Neutrophil (primary cell): ENCODE measurements around the gene HAUS7.

Source experiments
- H3K27ac ChIP-seq: fragments of 200-600 bp; sonication (generic); 2 replicates; pipeline ENCODE4 v1.5.1; 2016; ENCODE audit warnings: mild to moderate bottlenecking, moderate library complexity
- H3K27me3 ChIP-seq: fragments of 200-600 bp; sonication (generic); 2 replicates; pipeline ENCODE4 v1.6.0; 2016; ENCODE audit warnings: mild to moderate bottlenecking
- H3K36me3 ChIP-seq: fragments of 200-600 bp; sonication (generic); 2 replicates; pipeline ENCODE4 v1.5.1; 2017
- H3K4me1 ChIP-seq, 2 experiments: fragments of 200-600 bp in 1 of 2; sonication (generic) in 1 of 2; 1 replicate in 1 of 2; 2 replicates in 1 of 2; pipeline versions ENCODE4 v1.5.1 to v1.6.1; 2013 to 2016; ENCODE audit warnings: low read depth in 1 of 2, low read length in 1 of 2, mild to moderate bottlenecking in 1 of 2, moderate library complexity in 1 of 2; ENCODE audit not compliant: control insufficient read depth in 1 of 2, insufficient read depth in 1 of 2
- H3K4me3 ChIP-seq, 2 experiments: fragments of 200-600 bp in 1 of 2; sonication (generic) in 1 of 2; 1 replicate in 1 of 2; 2 replicates in 1 of 2; pipeline ENCODE4 v1.5.1; 2013 to 2016; ENCODE audit warnings: low read depth in 1 of 2, low read length in 1 of 2, mild to moderate bottlenecking in 1 of 2, moderate library complexity in 1 of 2
- H3K9me3 ChIP-seq: fragments of 200-600 bp; sonication (generic); 2 replicates; pipeline ENCODE4 v1.5.1; 2016
- TF ChIP-seq, protein P1 (sequence below): fragments of 200-600 bp; sonication (generic); IDR thresholded peaks from 2 replicates; pipeline ENCODE4 v1.5.1; 2016; ENCODE audit warnings: antibody characterized with exemption

Gene HAUS7

GRCh38 chrX:153413731-153414130, 56.6 kb downstream of the HAUS7 start:
- no peaks in the 10 kb centered on the region for H3K9me3 ChIP-seq
- no peaks in the 10 kb centered on the region for H3K36me3 ChIP-seq
- H3K27ac ChIP-seq, result no peak overlapping the region
- peaks cover 53 to 54% of the 10 kb centered on the region in 2 experiments for H3K4me1 ChIP-seq
- TF ChIP-seq, protein P1, sequence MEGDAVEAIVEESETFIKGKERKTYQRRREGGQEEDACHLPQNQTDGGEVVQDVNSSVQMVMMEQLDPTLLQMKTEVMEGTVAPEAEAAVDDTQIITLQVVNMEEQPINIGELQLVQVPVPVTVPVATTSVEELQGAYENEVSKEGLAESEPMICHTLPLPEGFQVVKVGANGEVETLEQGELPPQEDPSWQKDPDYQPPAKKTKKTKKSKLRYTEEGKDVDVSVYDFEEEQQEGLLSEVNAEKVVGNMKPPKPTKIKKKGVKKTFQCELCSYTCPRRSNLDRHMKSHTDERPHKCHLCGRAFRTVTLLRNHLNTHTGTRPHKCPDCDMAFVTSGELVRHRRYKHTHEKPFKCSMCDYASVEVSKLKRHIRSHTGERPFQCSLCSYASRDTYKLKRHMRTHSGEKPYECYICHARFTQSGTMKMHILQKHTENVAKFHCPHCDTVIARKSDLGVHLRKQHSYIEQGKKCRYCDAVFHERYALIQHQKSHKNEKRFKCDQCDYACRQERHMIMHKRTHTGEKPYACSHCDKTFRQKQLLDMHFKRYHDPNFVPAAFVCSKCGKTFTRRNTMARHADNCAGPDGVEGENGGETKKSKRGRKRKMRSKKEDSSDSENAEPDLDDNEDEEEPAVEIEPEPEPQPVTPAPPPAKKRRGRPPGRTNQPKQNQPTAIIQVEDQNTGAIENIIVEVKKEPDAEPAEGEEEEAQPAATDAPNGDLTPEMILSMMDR, result no peak
- no peaks in the 10 kb centered on the region for H3K27me3 ChIP-seq
- no peak overlapping the region for H3K4me3 ChIP-seq

DNA sequence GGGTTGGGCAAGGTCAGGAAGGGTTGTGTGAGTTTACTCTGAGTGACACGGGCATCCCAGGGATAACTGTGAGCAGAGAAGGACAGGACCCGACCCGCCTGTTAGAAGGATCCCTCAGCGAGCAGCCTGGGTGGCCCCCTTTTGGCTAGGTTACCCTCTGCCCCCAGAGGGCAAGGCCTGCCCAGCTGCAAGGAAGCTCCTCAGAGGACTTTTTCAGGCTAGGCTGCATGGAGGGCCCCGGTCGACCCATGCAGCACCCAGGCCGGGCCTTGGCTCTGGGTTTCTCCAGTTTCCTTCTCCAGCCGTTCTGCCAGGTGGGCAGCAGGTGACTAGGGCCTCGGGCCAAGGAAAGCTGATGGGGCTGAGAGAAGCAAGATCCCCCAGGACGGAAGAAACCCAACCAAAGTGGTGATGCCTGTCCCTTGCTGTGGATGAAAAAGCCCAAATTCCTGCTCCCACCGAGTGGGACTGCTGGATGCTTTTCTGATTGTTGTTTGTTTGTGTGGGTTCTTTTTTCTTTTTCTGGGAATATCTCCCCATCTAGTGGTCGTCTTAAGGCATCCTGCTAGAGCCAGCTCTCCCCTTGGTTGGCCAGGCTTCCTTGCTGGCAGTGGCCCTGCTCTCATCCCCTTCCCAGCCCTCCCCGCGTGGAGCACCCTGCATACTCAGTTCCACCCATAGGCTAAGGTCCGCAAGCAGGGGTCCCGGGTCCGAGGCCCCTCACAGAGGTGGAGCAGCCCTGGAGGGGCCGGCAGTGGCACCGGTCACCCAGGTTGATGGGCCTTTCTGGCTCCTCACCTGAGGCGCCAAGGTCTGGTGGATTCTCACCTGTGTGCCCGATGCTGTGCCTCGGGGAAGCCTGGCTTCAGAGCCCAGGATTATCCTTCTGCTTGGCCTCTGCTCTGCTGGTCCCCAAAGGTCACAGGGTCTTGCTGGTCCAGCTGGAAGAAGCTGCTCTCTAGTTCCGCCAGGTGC, 57.3 kb downstream of the HAUS7 start:
- TF ChIP-seq, protein P1, result no peak
- H3K4me1 ChIP-seq, result peaks cover 53 to 54% of the 10 kb centered on the region in 2 experiments
- no peaks in the 10 kb centered on the region for H3K9me3 ChIP-seq
- peak overlapping the region in 1 of 2 experiments; percentile 65 for H3K4me3 ChIP-seq
- no peaks in the 10 kb centered on the region for H3K36me3 ChIP-seq
- no peaks in the 10 kb centered on the region for H3K27me3 ChIP-seq
- H3K27ac ChIP-seq, result no peak overlapping the region

- Histone ChIP-seq H3K9me3 (no peaks in the 10 kb centered on the region), H3K4me1 (peaks cover 52 to 53% of the 10 kb centered on the region in 2 experiments), H3K27me3 (no peaks in the 10 kb centered on the region), H3K36me3 (no peaks in the 10 kb centered on the region), H3K27ac (peak overlapping the region; percentile 52), H3K4me3 (peak overlapping the region; percentile 60 to 65)
- TF ChIP-seq, protein P1, result no peak
Measured at GRCh38 chrX:153411988-153412574, 58.3 kb downstream of the HAUS7 start.

DNA sequence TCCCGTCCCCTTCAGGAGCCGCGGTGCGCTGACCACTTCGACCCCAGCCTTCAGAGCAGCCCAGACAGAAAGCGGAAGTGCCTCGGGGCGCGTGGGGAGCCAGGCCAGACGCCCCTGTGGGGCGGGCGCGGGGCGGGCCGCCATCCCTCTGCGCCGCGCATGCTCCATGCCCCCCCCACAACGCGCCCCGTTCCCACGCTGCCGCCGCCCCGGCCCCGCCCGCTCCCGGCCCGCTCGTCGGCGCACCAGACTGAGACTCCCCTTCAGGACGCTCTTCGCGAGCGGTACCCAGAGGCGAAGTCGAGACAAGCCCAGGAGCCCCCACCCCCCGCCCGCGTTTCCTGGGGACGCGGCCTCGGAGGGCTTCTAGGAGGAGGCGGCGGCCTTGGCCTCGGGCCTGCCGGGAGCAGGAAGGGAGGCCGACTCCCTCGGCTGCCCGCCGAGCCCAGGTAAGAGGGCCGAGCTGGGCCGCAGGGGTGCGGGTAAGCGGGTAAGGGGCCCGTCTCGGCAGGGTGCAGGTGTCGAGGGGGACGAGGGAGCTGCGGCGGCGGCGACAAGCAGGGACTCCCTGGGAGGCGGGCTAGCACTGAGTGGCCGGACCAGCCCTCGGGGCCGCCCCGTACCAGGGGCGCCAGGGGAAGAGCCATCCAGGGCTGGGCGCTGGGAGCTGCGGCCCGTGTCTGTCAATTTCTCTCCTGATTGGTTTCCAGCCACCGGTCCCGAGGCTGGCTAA, 59.0 kb downstream of the HAUS7 start, which contains the start of gene ZFP92:
Gene ZFP92 (plus strand): TSS at position 218 of the 733 bp plus-strand sequence. CDS start 6,851 bp downstream, outside the sequence.
- TF ChIP-seq, protein P1, result no peak
- Histone ChIP-seq H3K27me3 (no peaks in the 10 kb centered on the region), H3K4me1 (peaks cover 45 to 46% of the 10 kb centered on the region in 2 experiments), H3K36me3 (no peaks in the 10 kb centered on the region), H3K4me3 (peak within 1 kb of the TSS; percentile 60 to 65), H3K27ac (peak within 1 kb of the TSS; percentile 52), H3K9me3 (no peaks in the 10 kb centered on the region)

DNA sequence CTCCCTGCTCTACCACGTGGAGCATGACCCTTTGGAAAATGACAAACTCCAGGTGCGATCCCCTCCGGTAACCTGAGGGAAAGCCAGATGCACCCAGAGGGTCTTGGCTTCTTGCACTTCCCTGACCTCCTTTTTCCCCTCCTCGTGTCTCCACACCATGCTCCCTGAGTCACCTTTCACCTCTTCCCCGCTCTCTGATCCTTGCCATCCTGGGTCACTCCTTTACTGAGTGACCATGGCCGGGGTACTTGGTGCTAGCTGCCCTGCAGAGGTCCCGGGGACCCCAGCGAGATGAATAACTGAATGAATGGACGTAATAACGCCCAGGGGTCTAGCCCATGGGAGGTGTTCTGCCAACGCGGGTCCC, 59.5 kb downstream of the HAUS7 start:
- H3K27ac ChIP-seq, result no peak overlapping the region
- no peaks in the 10 kb centered on the region for H3K9me3 ChIP-seq
- peak overlapping the region in 1 of 2 experiments; percentile 65 for H3K4me3 ChIP-seq
- TF ChIP-seq, protein P1, result no peak
- H3K4me1 ChIP-seq, result peaks cover 40 to 41% of the 10 kb centered on the region in 2 experiments
- no peaks in the 10 kb centered on the region for H3K36me3 ChIP-seq
- no peaks in the 10 kb centered on the region for H3K27me3 ChIP-seq
